HG02884 (cell line): ENCODE results near the gene ABCC12.

ENCODE experiments used
- ATAC-seq: cut with Tn5 transposase; IDR thresholded peaks from one replicate; pipeline ENCODE4 v1.9.1; 2021; ENCODE audit warnings: mild to moderate bottlenecking, moderate library complexity; ENCODE audit not compliant: unreplicated experiment

ABCC12 gene

GRCh38 chr16:48106446-48106845 lies 49.3 kb downstream of the ABCC12 start:
- ATAC-seq, result no peak
